ENCODE data around the gene NCOA3.

Gene NCOA3

DNA sequence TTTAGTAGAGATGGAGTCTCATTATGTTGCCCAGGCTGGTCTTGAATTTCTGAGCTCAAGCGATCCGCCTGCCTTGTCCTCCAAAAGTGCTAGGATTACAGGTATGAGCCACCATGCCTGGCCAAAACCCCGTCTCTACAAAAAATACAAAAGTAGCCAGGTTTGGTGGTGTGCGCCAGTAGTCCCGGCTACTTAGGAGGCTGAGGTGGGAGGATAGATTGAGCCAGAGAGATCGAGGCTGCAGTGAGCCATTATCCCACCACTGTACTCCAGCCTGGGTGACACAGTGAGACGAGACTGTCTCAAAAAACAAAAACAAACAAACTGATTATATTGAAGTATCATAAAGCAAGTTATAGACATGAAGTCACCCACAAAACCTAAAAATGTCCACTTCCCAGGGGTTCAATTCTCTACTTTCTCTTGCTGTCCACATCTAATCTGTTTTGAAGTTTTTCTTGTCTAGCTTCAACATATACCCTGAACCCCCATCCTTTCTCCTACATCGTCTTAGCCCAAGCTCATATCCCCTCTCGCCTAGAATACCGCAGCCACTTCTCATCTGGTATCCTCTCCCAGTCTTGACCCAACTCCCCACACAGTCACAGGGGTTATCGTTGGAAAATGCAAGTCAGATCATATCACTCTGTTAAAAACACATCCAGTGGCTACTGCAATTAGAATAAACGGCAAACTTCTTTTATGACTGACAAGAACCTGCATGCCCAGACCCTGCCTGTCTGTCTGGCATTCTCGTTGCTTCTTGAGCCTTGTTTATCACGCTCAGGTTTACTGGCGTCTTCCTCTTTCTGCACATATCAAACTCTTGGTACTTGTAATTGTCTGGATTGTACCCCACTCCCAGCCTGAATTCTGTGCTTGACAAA lies 20.1 kb upstream of the NCOA3 start:
- in situ Hi-C loops (cut with HindIII; ENCODE audit: low pct_ligation_motif_present, low sequenced_read_pairs), result no loop called here
- TF ChIP-seq, protein P1, sequence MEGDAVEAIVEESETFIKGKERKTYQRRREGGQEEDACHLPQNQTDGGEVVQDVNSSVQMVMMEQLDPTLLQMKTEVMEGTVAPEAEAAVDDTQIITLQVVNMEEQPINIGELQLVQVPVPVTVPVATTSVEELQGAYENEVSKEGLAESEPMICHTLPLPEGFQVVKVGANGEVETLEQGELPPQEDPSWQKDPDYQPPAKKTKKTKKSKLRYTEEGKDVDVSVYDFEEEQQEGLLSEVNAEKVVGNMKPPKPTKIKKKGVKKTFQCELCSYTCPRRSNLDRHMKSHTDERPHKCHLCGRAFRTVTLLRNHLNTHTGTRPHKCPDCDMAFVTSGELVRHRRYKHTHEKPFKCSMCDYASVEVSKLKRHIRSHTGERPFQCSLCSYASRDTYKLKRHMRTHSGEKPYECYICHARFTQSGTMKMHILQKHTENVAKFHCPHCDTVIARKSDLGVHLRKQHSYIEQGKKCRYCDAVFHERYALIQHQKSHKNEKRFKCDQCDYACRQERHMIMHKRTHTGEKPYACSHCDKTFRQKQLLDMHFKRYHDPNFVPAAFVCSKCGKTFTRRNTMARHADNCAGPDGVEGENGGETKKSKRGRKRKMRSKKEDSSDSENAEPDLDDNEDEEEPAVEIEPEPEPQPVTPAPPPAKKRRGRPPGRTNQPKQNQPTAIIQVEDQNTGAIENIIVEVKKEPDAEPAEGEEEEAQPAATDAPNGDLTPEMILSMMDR (IDR thresholded peaks at IDR 0.05; ENCODE audit: low read depth, low read length, missing control alignments), result no peak
- no peak for DNase-seq
- Histone ChIP-seq H3K27ac (no peak overlapping the region), H3K4me3 (ENCODE audit: low read depth, low read length) (no peak overlapping the region), H3K36me3 (replicated peaks) (no peaks in the 10 kb centered on the region), H3K27me3 (replicated peaks) (no peaks in the 10 kb centered on the region)

DNA sequence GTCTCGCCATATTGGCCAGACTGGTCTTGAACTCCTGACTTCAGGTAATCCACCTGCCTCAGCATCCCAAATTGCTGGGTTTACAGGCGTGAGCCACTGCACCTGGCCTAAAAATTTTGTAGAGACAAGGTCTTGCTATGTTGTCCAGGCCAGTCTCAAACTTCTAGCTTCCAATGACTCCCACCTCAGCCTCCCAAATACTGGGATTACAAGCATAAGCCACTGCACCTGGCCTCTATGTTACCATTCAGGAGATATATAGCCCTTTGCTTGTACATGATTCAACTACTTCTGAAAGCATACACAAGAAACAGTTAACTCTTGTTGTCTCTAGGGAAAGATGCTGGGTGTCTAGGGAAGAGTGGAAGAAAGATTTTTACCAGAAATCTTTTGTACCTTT lies 19.0 kb upstream of the NCOA3 start:
- TF ChIP-seq, protein P1 (IDR thresholded peaks at IDR 0.05; ENCODE audit: low read depth, low read length, missing control alignments), result no peak
- in situ Hi-C loops (cut with HindIII; ENCODE audit: low pct_ligation_motif_present, low sequenced_read_pairs), result no loop called here
- Histone ChIP-seq H3K27me3 (replicated peaks) (no peaks in the 10 kb centered on the region), H3K27ac (no peak overlapping the region), H3K4me3 (ENCODE audit: low read depth, low read length) (no peak overlapping the region), H3K36me3 (replicated peaks) (no peaks in the 10 kb centered on the region)
- no peak for DNase-seq

DNA sequence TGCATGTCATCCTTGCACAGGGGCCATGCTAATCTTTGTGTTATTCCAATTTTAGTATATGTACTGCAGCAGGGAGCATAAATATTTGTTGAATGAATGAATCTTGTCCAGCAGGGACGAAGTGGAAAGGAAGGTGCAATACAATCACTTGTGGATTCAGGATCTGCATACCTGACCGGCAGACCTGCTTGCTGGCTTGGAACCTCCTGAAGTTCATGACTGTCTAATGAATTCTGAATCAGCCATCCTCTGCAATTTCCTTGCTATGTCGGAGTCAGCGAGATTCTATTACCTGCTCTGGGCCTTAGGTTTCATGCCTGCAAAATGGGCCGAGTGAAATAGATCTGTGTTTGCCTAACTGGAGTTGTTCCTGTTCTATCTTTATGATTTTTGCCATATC lies 17.4 kb upstream of the NCOA3 start:
- Histone ChIP-seq H3K4me3 (ENCODE audit: low read depth, low read length) (no peak overlapping the region), H3K27me3 (replicated peaks) (no peaks in the 10 kb centered on the region), H3K27ac (no peak overlapping the region), H3K36me3 (replicated peaks) (no peaks in the 10 kb centered on the region)
- in situ Hi-C loops (cut with HindIII; ENCODE audit: low pct_ligation_motif_present, low sequenced_read_pairs), result no loop called here
- no peak for DNase-seq
- TF ChIP-seq, protein P1 (IDR thresholded peaks at IDR 0.05; ENCODE audit: low read depth, low read length, missing control alignments), result no peak

DNA sequence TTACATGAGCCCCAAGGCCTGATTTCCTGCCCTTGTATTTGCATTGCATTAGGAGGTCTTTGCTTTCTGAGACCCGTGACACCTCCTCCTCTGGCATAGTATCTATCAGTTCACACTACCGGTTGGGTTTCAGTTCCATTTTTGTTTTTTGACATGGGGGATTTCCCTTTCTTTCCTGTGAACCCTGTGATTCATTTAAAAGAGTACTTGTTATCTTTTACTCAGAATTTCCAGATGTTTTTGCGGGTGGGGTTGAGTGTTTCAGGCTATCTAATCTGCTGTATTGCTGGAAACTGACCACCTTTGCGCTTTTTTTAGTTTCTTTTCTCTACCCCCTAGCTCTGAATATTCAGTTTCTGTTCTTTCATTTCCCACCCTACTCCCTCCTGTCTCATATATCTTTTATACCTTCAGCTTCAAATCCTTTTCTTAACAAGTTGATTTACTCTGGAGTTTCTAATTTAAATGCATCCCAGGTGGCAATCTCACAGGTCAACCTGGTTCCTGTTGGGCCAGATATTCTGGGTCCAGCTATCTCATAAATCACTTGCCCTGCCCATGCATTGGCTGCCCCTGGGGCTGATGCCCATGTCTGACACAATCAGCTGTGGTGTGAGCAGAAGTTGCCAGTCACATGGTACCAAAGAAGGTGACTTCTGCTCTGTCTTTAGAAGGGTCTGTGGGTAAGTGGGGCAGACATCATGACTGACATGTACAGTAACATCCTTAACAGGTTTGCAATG lies 14.3 kb upstream of the NCOA3 start:
- TF ChIP-seq, protein P1 (IDR thresholded peaks at IDR 0.05; ENCODE audit: low read depth, low read length, missing control alignments), result no peak
- Histone ChIP-seq H3K27me3 (replicated peaks) (no peaks in the 10 kb centered on the region), H3K36me3 (replicated peaks) (no peaks in the 10 kb centered on the region), H3K27ac (no peak overlapping the region), H3K4me3 (ENCODE audit: low read depth, low read length) (no peak overlapping the region)
- in situ Hi-C loops (cut with HindIII; ENCODE audit: low pct_ligation_motif_present, low sequenced_read_pairs), result no loop called here
- peak; percentile 12 for DNase-seq

DNA sequence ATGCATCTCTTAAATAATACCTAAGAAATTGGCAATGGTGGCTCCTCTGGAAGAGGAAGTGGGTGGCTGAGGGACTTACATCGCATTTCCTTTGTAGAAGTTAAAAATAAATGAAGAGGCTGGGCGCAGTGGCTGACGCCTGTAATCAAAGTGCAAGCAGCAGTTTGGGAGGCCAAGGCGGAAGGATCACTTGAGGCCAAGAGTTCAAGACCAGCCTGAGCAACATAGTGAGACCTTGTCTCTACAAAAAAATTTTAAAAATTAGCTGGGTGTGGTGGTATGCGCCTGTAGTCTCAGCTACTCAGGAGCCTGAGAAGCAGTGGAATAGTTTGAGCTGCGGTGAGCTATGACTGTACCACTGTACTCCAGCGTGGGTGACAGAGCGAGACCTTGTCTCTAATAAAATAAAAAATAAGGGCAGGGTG lies 12.2 kb upstream of the NCOA3 start:
- TF ChIP-seq, protein P1 (IDR thresholded peaks at IDR 0.05; ENCODE audit: low read depth, low read length, missing control alignments), result no peak
- Histone ChIP-seq H3K27me3 (replicated peaks) (no peaks in the 10 kb centered on the region), H3K36me3 (replicated peaks) (no peaks in the 10 kb centered on the region), H3K27ac (no peak overlapping the region), H3K4me3 (ENCODE audit: low read depth, low read length) (no peak overlapping the region)
- in situ Hi-C loops (cut with HindIII; ENCODE audit: low pct_ligation_motif_present, low sequenced_read_pairs), result no loop called here
- no peak for DNase-seq

Measured in brain microvascular endothelial cell (primary cell).